T-cell (primary cell): ENCODE measurements around the gene MPPED1. TPM values are rescaled to one million over a fixed set of nuclear protein-coding genes. Genes with fewer than 3 reads are reported as not detected.

Experiments
- ATAC-seq, 4 experiments: fragments of 200-7000 bp in 3 of 4; fragments of 150-1000 bp in 1 of 4; cut with Tn5 transposase; replicated peaks in 1 of 4; 1 replicate in 3 of 4; 2 replicates in 1 of 4; pipeline ENCODE4 v1.10.0; 2021; ENCODE audit warnings: moderate library complexity in 3 of 4, mild to moderate bottlenecking in 2 of 4, moderate number of reproducible peaks in 1 of 4
- CTCF ChIA-PET, 2 donors: fragments of 300-600 bp; sonication (Branson Sonifier 250); formaldehyde crosslinking; loops; one replicate each; lab custom pipeline; 2022; ENCODE audit warnings: antibody characterized with exemption in 2 of 2; lab: Charles Lee
- POLR2A ChIA-PET, 2 donors: fragments of 300-600 bp; sonication (Branson Sonifier 250); formaldehyde crosslinking; loops; one replicate each; lab custom pipeline; 2022; ENCODE audit warnings: antibody characterized with exemption in 2 of 2; lab: Charles Lee
- DNase-seq, 35 experiments: peaks; one replicate each; pipeline versions ENCODE4 v3.0.0 to v3.0.0-alpha.2; 2013 to 2023
- H3K27ac ChIP-seq: one replicate; pipeline ENCODE4 v1.5.1; 2013; ENCODE audit warnings: low read length
- H3K27me3 ChIP-seq, 2 experiments: replicated peaks in 1 of 2; 1 replicate in 1 of 2; 2 replicates in 1 of 2; pipeline versions ENCODE4 v1.6.1 to v1.7.0; 2013; ENCODE audit warnings: low read length in 1 of 2, mixed read lengths in 1 of 2; ENCODE audit not compliant: control insufficient read depth in 2 of 2, insufficient read depth in 2 of 2; ENCODE audit errors: extremely low read depth in 1 of 2
- H3K36me3 ChIP-seq, 2 donors: 1 replicate in 1 of 2; 2 replicates in 1 of 2; pipeline versions ENCODE4 v1.6.1 to v1.7.0; 2013; ENCODE audit warnings: low read length in 1 of 2; ENCODE audit not compliant: control insufficient read depth in 2 of 2, insufficient read depth in 1 of 2; ENCODE audit errors: extremely low read depth in 1 of 2
- H3K4me1 ChIP-seq, 2 experiments: 1 replicate in 1 of 2; 2 replicates in 1 of 2; pipeline versions ENCODE4 v1.6.1 to v1.7.0; 2013; ENCODE audit warnings: low read length in 2 of 2, mixed read lengths in 1 of 2; ENCODE audit not compliant: insufficient read depth in 2 of 2, control insufficient read depth in 1 of 2; ENCODE audit errors: extremely low read depth in 1 of 2
- H3K4me3 ChIP-seq, 2 donors: 1 replicate in 1 of 2; 2 replicates in 1 of 2; pipeline versions ENCODE4 v1.5.1 to v1.7.0; 2013; ENCODE audit warnings: mild to moderate bottlenecking in 2 of 2, low read length in 1 of 2, moderate library complexity in 1 of 2; ENCODE audit not compliant: control insufficient read depth in 1 of 2; ENCODE audit errors: extremely low read depth in 1 of 2
- H3K9me3 ChIP-seq: 2 replicates; pipeline ENCODE4 v1.7.0; 2013
- H3K27ac Mint-ChIP-seq, 2 donors: one replicate each; pipeline ENCODE4 v1.8.0; 2020 to 2021; ENCODE audit warnings: mild to moderate bottlenecking in 2 of 2, mixed read lengths in 2 of 2
- H3K27me3 Mint-ChIP-seq, 2 donors: one replicate each; pipeline ENCODE4 v1.8.0; 2021 to 2022; ENCODE audit warnings: mixed read lengths in 2 of 2
- H3K36me3 Mint-ChIP-seq: one replicate; pipeline ENCODE4 v1.8.0; 2021; ENCODE audit warnings: mixed read lengths
- H3K4me1 Mint-ChIP-seq, 3 donors: one replicate each; pipeline ENCODE4 v1.8.0; 2020 to 2022; ENCODE audit warnings: mixed read lengths in 3 of 3, mild to moderate bottlenecking in 1 of 3
- H3K4me3 Mint-ChIP-seq, 3 donors: one replicate each; pipeline ENCODE4 v1.8.0; 2020 to 2022; ENCODE audit warnings: mild to moderate bottlenecking in 3 of 3, mixed read lengths in 3 of 3, moderate library complexity in 3 of 3
- H3K9me3 Mint-ChIP-seq, 3 donors: one replicate each; pipeline ENCODE4 v1.8.0; 2020 to 2022; ENCODE audit warnings: mixed read lengths in 3 of 3
- WGBS: methylation state at CpG from one replicate; pipeline ENCODE4 v1.1.5; 2013; ENCODE audit warnings: missing lambda C conversion rate; ENCODE audit not compliant: insufficient coverage; 5-methylcytosine and 5-hydroxymethylcytosine counted together
- total RNA-seq, 35 experiments: library from RNA in 6 of 35; stranded (reverse) in 6 of 35; fragments of 120-200 nt in 1 of 35; gene quantifications; one replicate each; pipeline versions ENCODE4 v1.2.1 to v1.2.4 and lab custom pipeline; 2013 to 2026

MPPED1 gene
- total RNA-seq, 5 donors from 2014 or later (not counting 1 experiment from before 2014, with no cell fraction given) = not detected

DNA sequence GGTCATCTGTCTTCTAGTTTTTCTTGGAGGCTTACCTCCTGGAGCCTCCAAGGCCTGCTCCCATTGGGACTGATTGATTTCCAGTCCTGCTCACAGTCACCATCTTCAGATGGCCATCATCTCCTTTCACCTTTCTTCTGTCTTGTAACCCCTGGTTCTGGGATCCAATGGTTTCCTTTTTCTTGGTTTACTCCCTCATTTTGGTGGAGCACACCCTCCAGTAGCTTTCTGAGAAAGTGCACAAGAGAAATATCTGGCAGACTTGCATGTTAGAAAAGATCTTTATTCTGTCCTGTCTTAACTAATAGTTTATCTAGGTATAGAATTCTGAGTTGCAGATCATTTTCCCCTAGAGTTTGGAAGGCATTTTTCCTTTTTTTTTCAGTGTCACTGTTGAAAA, 50.9 kb downstream of the MPPED1 start:
- H3K27me3 ChIP-seq = peaks cover 0 to 42% of the 10 kb centered on the region in 2 experiments
- ChIA-PET POLR2A (no interaction called here), CTCF (no interaction called here)
- peaks cover 2% of the 10 kb centered on the region for H3K9me3 ChIP-seq
- peaks cover 8 to 16% (median 13%) of the 10 kb centered on the region in 3 donors for H3K9me3 Mint-ChIP-seq
- H3K4me1 Mint-ChIP-seq = peaks cover 0 to 4% (median 0%) of the 10 kb centered on the region in 3 donors
- ATAC-seq (no peak), DNase-seq (no peak)
- H3K27ac Mint-ChIP-seq = no peak overlapping the region
- no peak overlapping the region for H3K4me3 ChIP-seq
- H3K27me3 Mint-ChIP-seq = peaks cover 49 to 52% of the 10 kb centered on the region in 2 donors
- H3K36me3 ChIP-seq = no peaks in the 10 kb centered on the region
- H3K4me3 Mint-ChIP-seq = no peak overlapping the region
- H3K36me3 Mint-ChIP-seq = no peaks in the 10 kb centered on the region
- no peaks in the 10 kb centered on the region for H3K4me1 ChIP-seq
- no peak overlapping the region for H3K27ac ChIP-seq

DNA sequence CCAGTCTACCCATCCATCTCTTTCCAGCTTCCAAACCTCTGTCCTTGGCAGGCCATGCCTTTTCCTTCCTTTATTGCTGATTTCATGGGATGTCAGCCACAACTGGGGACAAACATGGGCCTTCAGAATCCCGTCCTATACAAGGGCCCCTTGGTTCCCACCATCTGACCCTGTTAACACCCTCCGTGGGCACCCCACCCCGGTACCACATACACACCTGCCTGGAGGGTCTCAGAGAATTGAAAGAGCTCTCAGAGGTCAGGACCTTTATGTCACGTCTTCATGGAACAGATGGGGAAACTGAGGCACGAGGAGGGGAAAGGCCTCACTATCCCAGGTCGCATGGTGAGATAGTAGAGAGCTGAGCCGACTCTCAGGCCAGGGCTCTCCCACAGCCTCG, 53.0 kb downstream of the MPPED1 start:
- H3K9me3 Mint-ChIP-seq = peaks cover 8 to 16% (median 13%) of the 10 kb centered on the region in 3 donors
- Histone ChIP-seq H3K4me1 (no peaks in the 10 kb centered on the region), H3K27ac (no peak overlapping the region), H3K27me3 (peaks cover 0 to 52% of the 10 kb centered on the region in 2 experiments), H3K36me3 (no peaks in the 10 kb centered on the region), H3K4me3 (no peak overlapping the region), H3K9me3 (peaks cover 2% of the 10 kb centered on the region)
- ChIA-PET POLR2A (no interaction called here), CTCF (no interaction called here)
- peaks cover 0 to 4% (median 0%) of the 10 kb centered on the region in 3 donors for H3K4me1 Mint-ChIP-seq
- no peak overlapping the region for H3K4me3 Mint-ChIP-seq
- DNase-seq (no peak), ATAC-seq (no peak)
- no peaks in the 10 kb centered on the region for H3K36me3 Mint-ChIP-seq
- 61% methylated on average over 5 of the region's 8 CpGs for WGBS
- peaks cover 52 to 53% of the 10 kb centered on the region in 2 donors for H3K27me3 Mint-ChIP-seq
- no peak overlapping the region for H3K27ac Mint-ChIP-seq

DNA sequence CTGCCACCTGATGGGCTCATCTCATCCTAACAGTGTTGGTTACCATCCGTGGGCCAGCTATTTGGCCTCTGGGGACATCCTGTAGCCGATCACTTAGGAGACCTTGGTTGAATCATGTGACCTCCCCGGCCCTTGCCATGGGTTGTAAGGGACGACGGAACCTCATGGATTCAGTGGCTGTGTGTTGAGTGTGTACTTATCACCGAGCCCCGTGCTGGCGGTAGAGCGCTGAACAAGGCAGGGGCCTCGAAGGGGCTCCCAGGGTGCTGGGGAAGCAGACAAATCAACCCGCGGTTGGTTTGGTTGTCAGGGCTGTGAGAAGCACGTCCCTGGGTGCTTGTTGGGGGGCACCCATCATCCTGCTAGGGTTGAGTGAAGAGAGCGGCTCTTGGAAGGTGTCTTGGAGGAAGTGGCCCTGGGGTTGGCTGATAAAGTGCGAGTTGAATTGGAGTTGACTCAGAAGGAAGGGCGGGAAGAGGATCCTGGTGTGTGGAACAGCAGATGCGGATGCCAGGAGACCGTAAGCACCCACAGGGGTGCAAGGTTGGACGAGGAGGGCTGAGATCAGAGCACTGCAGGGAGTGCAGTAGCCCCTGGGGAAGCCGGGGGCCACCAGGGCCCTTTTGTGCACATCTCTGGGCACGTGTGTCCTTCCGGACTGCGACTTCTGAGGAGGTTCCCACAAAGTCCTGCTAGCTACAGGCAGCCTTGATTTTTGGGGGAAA, 53.6 kb downstream of the MPPED1 start:
- no peak for ATAC-seq
- Histone ChIP-seq H3K27me3 (peaks cover 0 to 52% of the 10 kb centered on the region in 2 experiments), H3K4me1 (no peaks in the 10 kb centered on the region), H3K9me3 (peaks cover 2% of the 10 kb centered on the region), H3K36me3 (no peaks in the 10 kb centered on the region), H3K27ac (no peak overlapping the region), H3K4me3 (no peak overlapping the region)
- DNase-seq = no peak
- Mint-ChIP-seq H3K27me3 (peaks cover 58 to 59% of the 10 kb centered on the region in 2 donors), H3K27ac (no peak overlapping the region), H3K36me3 (no peaks in the 10 kb centered on the region), H3K9me3 (peaks cover 8 to 16% (median 11%) of the 10 kb centered on the region in 3 donors), H3K4me1 (peaks cover 0 to 4% (median 0%) of the 10 kb centered on the region in 3 donors), H3K4me3 (no peak overlapping the region)
- ChIA-PET CTCF (no interaction called here), POLR2A (no interaction called here)
- 80% methylated on average over 20 of the region's 23 CpGs for WGBS

DNA sequence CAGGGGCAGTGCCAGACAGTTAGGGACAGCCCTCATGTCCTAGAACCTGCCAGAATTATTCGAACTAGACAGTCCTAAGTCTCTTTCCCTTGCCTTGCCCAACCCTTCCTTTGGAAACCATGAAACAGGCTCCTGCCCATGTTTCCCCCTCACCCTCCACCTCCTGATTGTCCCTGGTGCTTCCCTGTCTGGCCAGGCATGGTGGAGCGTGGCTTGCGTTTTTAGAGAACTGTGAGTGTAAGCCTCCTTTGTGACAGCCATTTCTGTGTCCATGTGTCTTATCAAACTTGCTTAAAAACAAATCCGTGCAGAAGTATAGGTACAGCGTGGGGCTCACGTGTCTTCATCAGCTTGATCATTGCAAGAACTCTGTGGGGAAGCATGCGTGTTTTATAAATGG, 54.9 kb downstream of the MPPED1 start:
- Mint-ChIP-seq H3K4me1 (peaks cover 0 to 4% (median 0%) of the 10 kb centered on the region in 3 donors), H3K36me3 (no peaks in the 10 kb centered on the region), H3K4me3 (no peak overlapping the region), H3K27ac (no peak overlapping the region), H3K9me3 (peaks cover 8 to 13% (median 9%) of the 10 kb centered on the region in 3 donors), H3K27me3 (peaks cover 59 to 61% of the 10 kb centered on the region in 2 donors)
- POLR2A ChIA-PET = no interaction called here
- DNase-seq = no peak
- Histone ChIP-seq H3K27ac (no peak overlapping the region), H3K27me3 (peaks cover 0 to 60% of the 10 kb centered on the region in 2 experiments), H3K4me1 (no peaks in the 10 kb centered on the region), H3K36me3 (no peaks in the 10 kb centered on the region), H3K9me3 (peaks cover 2% of the 10 kb centered on the region), H3K4me3 (no peak overlapping the region)
- ATAC-seq = no peak
- WGBS = 82% methylated on average over 7 of the region's 7 CpGs
- CTCF ChIA-PET = no interaction called here

DNA sequence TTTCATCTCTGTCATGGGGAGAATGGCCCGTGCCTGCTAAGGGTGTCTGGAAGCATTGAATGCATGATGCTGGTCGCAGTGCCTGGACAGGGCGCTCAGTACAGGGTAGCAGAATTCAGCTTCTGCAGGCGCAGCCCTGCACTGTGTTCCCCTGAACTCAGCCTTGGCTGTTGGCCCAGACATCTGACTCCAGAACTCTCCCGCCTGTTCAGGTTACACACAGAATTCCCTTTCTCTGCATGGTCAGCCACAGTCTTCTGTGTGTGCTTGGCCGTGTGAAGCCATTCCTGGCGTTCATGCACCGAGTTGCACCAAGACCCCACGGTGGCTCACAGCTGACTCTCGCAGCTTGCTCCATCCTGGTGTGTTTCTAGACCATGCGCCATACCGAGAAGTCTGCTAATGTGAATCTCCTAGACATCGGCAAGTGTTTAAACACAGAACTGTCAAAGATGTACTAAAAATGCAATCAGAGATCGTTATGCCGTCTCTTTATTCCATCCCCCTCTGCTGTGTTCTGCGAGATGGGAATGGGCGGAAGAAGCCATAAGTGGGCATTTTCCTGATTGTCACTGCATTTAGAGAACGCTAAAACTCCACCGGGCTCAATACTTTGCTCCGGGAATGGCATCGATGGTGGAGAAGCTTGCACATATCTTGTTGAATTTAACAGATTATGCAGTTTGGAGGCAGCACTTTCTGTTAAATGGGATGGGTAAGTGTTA, 55.6 kb downstream of the MPPED1 start:
- Mint-ChIP-seq H3K27me3 (peaks cover 59 to 61% of the 10 kb centered on the region in 2 donors), H3K27ac (no peak overlapping the region), H3K4me1 (peaks cover 0 to 4% (median 0%) of the 10 kb centered on the region in 3 donors), H3K9me3 (peaks cover 8 to 13% (median 9%) of the 10 kb centered on the region in 3 donors), H3K36me3 (no peaks in the 10 kb centered on the region), H3K4me3 (no peak overlapping the region)
- DNase-seq = no peak
- peaks cover 0 to 60% of the 10 kb centered on the region in 2 experiments for H3K27me3 ChIP-seq
- ATAC-seq = no peak
- no peak overlapping the region for H3K27ac ChIP-seq
- 85% methylated on average over 21 of the region's 21 CpGs for WGBS
- no peak overlapping the region for H3K4me3 ChIP-seq
- CTCF ChIA-PET = no interaction called here
- POLR2A ChIA-PET = interaction anchor here in 1 of 2 donors (0.6 kb wide), 1 partner anchor 1042 kb away, joined by 3 read pairs; no protein-coding TSS in a partner anchor
- H3K9me3 ChIP-seq = peaks cover 2% of the 10 kb centered on the region
- no peaks in the 10 kb centered on the region for H3K4me1 ChIP-seq
- no peaks in the 10 kb centered on the region for H3K36me3 ChIP-seq

DNA sequence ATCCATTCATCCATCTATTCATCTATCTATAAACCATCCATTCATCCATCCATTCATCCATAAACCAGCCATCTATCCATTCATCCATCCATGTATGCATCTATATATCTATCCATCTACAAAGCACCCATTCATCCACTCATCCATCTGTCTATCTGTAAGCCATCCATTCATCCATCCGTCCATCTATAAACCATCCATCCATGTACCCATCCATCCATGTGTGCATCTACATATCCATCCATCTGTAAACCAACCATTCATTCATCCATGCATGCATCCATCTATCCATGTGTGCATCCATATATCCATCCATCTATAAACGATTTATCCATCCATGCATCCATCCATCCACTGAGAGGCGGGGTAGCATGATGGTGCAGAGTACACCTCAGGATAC, 58.4 kb downstream of the MPPED1 start:
- ChIA-PET POLR2A (no interaction called here), CTCF (no interaction called here)
- no peak for DNase-seq
- ATAC-seq = no peak
- Mint-ChIP-seq H3K4me3 (no peak overlapping the region), H3K36me3 (no peaks in the 10 kb centered on the region), H3K27me3 (peaks cover 41 to 49% of the 10 kb centered on the region in 2 donors), H3K27ac (no peak overlapping the region), H3K9me3 (no peaks in the 10 kb centered on the region), H3K4me1 (no peaks in the 10 kb centered on the region)
- WGBS = 82% methylated on average over 3 of the region's 3 CpGs
- H3K4me1 ChIP-seq = no peaks in the 10 kb centered on the region
- no peaks in the 10 kb centered on the region for H3K36me3 ChIP-seq
- H3K27me3 ChIP-seq = peaks cover 0 to 72% of the 10 kb centered on the region in 2 experiments
- H3K4me3 ChIP-seq = no peak overlapping the region
- H3K27ac ChIP-seq = no peak overlapping the region
- H3K9me3 ChIP-seq = no peaks in the 10 kb centered on the region
